ENCODE measurements around the gene MALAT1.

DNA sequence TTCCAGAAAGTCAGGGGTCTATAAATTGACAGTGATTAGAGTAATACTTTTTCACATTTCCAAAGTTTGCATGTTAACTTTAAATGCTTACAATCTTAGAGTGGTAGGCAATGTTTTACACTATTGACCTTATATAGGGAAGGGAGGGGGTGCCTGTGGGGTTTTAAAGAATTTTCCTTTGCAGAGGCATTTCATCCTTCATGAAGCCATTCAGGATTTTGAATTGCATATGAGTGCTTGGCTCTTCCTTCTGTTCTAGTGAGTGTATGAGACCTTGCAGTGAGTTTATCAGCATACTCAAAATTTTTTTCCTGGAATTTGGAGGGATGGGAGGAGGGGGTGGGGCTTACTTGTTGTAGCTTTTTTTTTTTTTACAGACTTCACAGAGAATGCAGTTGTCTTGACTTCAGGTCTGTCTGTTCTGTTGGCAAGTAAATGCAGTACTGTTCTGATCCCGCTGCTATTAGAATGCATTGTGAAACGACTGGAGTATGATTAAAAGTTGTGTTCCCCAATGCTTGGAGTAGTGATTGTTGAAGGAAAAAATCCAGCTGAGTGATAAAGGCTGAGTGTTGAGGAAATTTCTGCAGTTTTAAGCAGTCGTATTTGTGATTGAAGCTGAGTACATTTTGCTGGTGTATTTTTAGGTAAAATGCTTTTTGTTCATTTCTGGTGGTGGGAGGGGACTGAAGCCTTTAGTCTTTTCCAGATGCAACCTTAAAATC, 5.3 kb downstream of the MALAT1 start:
- peak in 2 of 4 donors; percentile 13 to 62 for TF ChIP-seq POLR2A (IDR thresholded peaks at IDR 0.05)
- TF ChIP-seq, protein P1, sequence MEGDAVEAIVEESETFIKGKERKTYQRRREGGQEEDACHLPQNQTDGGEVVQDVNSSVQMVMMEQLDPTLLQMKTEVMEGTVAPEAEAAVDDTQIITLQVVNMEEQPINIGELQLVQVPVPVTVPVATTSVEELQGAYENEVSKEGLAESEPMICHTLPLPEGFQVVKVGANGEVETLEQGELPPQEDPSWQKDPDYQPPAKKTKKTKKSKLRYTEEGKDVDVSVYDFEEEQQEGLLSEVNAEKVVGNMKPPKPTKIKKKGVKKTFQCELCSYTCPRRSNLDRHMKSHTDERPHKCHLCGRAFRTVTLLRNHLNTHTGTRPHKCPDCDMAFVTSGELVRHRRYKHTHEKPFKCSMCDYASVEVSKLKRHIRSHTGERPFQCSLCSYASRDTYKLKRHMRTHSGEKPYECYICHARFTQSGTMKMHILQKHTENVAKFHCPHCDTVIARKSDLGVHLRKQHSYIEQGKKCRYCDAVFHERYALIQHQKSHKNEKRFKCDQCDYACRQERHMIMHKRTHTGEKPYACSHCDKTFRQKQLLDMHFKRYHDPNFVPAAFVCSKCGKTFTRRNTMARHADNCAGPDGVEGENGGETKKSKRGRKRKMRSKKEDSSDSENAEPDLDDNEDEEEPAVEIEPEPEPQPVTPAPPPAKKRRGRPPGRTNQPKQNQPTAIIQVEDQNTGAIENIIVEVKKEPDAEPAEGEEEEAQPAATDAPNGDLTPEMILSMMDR (IDR thresholded peaks at IDR 0.05), result no peak

Data from esophagus squamous epithelium (tissue), 4 donors.